Fibroblast of lung (primary cell): ENCODE measurements around the gene IL22RA2.

Source experiments
- CTCF ChIP-seq, 2 donors: IDR thresholded peaks in 1 of 2; conservative IDR thresholded peaks in 1 of 2; 1 replicate in 1 of 2; 2 replicates in 1 of 2; pipeline ENCODE4 v1.5.1; 2011 to 2012; ENCODE audit warnings: low read length in 2 of 2, control low read depth in 1 of 2, inconsistent platforms in 1 of 2, low read depth in 1 of 2, mild to moderate bottlenecking in 1 of 2
- EZH2 ChIP-seq: IDR thresholded peaks from 2 replicates; pipeline ENCODE4 v1.5.1; 2012; ENCODE audit warnings: low read length, control low read depth, mild to moderate bottlenecking; ENCODE audit errors: missing control alignments

- no peak for TF ChIP-seq CTCF (conservative IDR thresholded peaks at IDR 0.05 in 1 of 2, IDR thresholded peaks at IDR 0.05 in 1 of 2; ENCODE audit: low read depth in 1 of 2, low read length in 2 of 2)
- no peak for TF ChIP-seq EZH2
These were observed 61.4 kb downstream of the IL22RA2 start for GRCh38 chr6:137112067-137112355.
